ENCODE measurements around the gene PRSS27. TPM values are rescaled to one million over a fixed set of nuclear protein-coding genes. Genes with fewer than 3 reads are reported as not detected.

PRSS27 gene
- total and polyA plus RNA-seq, 2 donors (not counting 3 experiments of a cell fraction or from before 2014, with no cell fraction given), result 0.33 to 0.53 TPM

DNA sequence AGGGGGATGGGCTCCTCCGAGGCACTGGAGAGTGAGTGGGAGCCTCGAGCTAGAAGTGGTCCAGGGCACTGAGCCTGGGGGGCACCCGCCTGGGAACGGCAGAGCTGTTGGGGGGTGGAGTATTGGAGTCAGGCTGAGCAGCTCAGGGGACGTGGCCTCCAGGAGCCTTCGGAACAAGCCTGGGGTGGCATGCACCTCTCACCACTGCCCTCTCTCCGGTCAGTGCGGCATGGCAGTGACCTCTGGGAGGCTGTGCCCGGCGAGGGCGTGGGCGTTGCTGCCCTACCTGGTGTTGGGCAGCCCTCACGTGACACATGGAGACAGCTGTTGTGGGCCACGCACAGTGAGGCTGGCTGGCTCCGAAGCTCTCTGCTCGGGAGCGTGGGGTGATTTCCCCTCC is 13.9 kb downstream of the PRSS27 start:
- Histone ChIP-seq H3K4me2 (ENCODE audit: insufficient read depth, low read length) (no peak overlapping the region), H3K9me1 (replicated peaks; ENCODE audit: control insufficient read depth, extremely low read depth, insufficient read depth, low read length) (no peaks in the 10 kb centered on the region), H3K27me3 (ENCODE audit: control insufficient read depth in 2 of 2, insufficient read depth in 2 of 2, low read length in 2 of 2) (no peaks in the 10 kb centered on the region), H3K27ac (ENCODE audit: insufficient read depth, low read depth, low read length) (no peak overlapping the region), H3K9me3 (replicated peaks; ENCODE audit: control insufficient read depth, insufficient read depth, low read length) (no peaks in the 10 kb centered on the region), H3K4me1 (ENCODE audit: control insufficient read depth, extremely low read depth, insufficient read depth, low read length) (no peaks in the 10 kb centered on the region), H3K79me2 (ENCODE audit: control insufficient read depth, insufficient read depth, low read length) (no peaks in the 10 kb centered on the region), H2AFZ (ENCODE audit: low read depth, low read length) (no peak overlapping the region), H3K36me3 (ENCODE audit: control insufficient read depth in 2 of 2, extremely low read depth in 1 of 2, insufficient read depth in 2 of 2, low read length in 2 of 2) (peaks cover 3 to 38% of the 10 kb centered on the region in 2 experiments), H3K9ac (replicated peaks; ENCODE audit: extremely low read depth, insufficient read depth, low read length) (no peak overlapping the region), H4K20me1 (replicated peaks; ENCODE audit: control insufficient read depth, extremely low read depth, insufficient read depth, low read length) (no peaks in the 10 kb centered on the region), H3K4me3 (replicated peaks in 1 of 3; ENCODE audit: insufficient read depth in 1 of 3, low read depth in 1 of 3, low read length in 3 of 3) (no peak overlapping the region)
- no peak for FAIRE-seq
- no peak for TF ChIP-seq POLR2A (IDR thresholded peaks at IDR 0.05; ENCODE audit: low read depth, low read length)
- TF ChIP-seq, protein P1, sequence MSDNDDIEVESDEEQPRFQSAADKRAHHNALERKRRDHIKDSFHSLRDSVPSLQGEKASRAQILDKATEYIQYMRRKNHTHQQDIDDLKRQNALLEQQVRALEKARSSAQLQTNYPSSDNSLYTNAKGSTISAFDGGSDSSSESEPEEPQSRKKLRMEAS (IDR thresholded peaks at IDR 0.05; ENCODE audit: insufficient read depth, insufficient read length), result no peak
- no peak for TF ChIP-seq FOS (IDR thresholded peaks at IDR 0.05; ENCODE audit: borderline replicate concordance, insufficient read depth, low read length)
- TF ChIP-seq GATA2 (IDR thresholded peaks at IDR 0.05; ENCODE audit: insufficient read depth, insufficient read length, low read depth, low read length), result no peak
- TF ChIP-seq POLR2AphosphoS5 (IDR thresholded peaks at IDR 0.05; ENCODE audit: insufficient read depth, low read depth, low read length), result no peak
- TF ChIP-seq, protein P2, sequence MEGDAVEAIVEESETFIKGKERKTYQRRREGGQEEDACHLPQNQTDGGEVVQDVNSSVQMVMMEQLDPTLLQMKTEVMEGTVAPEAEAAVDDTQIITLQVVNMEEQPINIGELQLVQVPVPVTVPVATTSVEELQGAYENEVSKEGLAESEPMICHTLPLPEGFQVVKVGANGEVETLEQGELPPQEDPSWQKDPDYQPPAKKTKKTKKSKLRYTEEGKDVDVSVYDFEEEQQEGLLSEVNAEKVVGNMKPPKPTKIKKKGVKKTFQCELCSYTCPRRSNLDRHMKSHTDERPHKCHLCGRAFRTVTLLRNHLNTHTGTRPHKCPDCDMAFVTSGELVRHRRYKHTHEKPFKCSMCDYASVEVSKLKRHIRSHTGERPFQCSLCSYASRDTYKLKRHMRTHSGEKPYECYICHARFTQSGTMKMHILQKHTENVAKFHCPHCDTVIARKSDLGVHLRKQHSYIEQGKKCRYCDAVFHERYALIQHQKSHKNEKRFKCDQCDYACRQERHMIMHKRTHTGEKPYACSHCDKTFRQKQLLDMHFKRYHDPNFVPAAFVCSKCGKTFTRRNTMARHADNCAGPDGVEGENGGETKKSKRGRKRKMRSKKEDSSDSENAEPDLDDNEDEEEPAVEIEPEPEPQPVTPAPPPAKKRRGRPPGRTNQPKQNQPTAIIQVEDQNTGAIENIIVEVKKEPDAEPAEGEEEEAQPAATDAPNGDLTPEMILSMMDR (IDR thresholded peaks at IDR 0.05; ENCODE audit: extremely low read depth in 1 of 2, insufficient read depth in 1 of 2, low read depth in 1 of 2, low read length in 2 of 2), result no peak
- no peak for TF ChIP-seq EZH2 (IDR thresholded peaks at IDR 0.05; ENCODE audit: borderline replicate concordance, low read depth, low read length, severe bottlenecking)
- no peak for TF ChIP-seq MYC (IDR thresholded peaks at IDR 0.05; ENCODE audit: low read depth, low read length)
- no peak for TF ChIP-seq JUN (IDR thresholded peaks at IDR 0.05; ENCODE audit: borderline replicate concordance, insufficient read depth, insufficient read length, low read depth)
- no TSS peak for BruUV-seq (replicated peaks)
- intact Hi-C loops (cut with micrococcal nuclease), result no loop called here
- DNase-seq (ENCODE audit: low read depth, low spot score), result no peak
- CTCF ChIA-PET, result no interaction called here
- POLR2A ChIA-PET, result no interaction called here
- dilution Hi-C loops (cut with MboI; ENCODE audit: extremely low pct_ligation_motif_present, low sequenced_read_pairs), result no loop called here

All from endothelial cell of umbilical vein (primary cell).